Fibroblast of the aortic adventitia (primary cell): ENCODE results near the gene DPF1. TPM values are rescaled to one million over a fixed set of nuclear protein-coding genes. Genes with fewer than 3 reads are reported as not detected.

Experiments
- DNase-seq: peaks from one replicate; pipeline ENCODE4 v3.0.0-alpha.2; 2010; ENCODE audit warnings: low read depth
- H3K4me3 ChIP-seq: 2 replicates; pipeline ENCODE4 v1.5.1; 2011; ENCODE audit warnings: low read depth, mild to moderate bottlenecking, control low read depth, low read length, moderate library complexity
- CTCF ChIP-seq: IDR thresholded peaks from 2 replicates; pipeline ENCODE4 v1.5.1; 2011; ENCODE audit warnings: mild to moderate bottlenecking, low read length, control low read depth, inconsistent platforms; ENCODE audit not compliant: insufficient read depth
- small RNA-seq: library from RNA; depleted of rRNA; stranded (forward); fragments of <200 nt; gene quantifications from one replicate; pipeline ENCODE3, GENCODE V24; 2012
- total RNA-seq: library from RNA; depleted of rRNA; stranded (reverse); fragments of >200 nt; gene quantifications from 2 replicates; pipeline ENCODE4 v1.2.3, GENCODE V29; 2012; ENCODE audit warnings: low replicate concordance

The DPF1 gene
- total RNA-seq, 1 donor, result 2.7 TPM

GRCh38 chr19:38164526-38164925, 59.5 kb downstream of the DPF1 start:
- H3K4me3 ChIP-seq, result no peak overlapping the region
- no peak for TF ChIP-seq CTCF

DNA sequence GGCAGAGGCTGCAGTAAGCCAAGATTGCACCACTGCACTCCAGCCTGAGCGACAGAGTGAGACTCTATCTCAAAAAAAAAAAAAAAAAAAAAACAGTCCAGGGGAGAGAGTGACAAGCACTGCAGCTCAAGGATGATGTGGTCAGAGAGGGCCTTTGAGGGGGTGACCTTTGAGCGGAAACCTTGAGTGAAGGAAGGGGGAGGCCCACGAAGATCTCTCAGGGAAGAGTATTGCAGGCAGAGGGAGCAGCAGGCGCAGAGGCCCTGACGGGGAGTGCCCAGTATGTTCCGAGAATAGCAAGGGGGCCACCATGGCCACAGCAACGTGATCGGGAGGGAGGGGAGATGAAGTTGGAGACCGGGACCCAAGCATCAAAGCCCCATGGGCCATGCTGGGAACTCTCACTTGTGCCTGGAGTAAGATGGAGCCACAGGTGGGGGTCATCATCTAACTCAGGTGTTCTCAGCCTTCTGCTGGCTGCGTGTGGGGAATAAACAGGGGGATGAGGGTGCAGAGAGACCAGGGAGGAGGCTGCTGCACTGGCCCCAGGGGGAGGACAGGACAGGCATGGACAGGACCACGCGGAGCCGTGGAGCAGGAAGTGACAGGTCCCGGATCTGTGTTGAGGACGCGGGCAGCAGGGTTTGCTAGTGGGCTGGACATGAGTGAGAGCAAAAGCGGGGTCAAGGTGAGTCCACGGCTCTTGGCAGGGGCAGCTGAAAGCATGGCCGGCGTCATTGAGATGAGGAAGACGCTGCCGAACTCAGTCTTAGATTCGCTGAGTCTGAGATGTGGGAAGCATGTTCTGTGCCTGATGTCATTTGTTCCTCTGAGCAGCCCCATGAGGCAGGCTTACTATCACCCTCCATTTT, 60.4 kb downstream of the DPF1 start:
- no peak for DNase-seq
- no peak overlapping the region for H3K4me3 ChIP-seq
- TF ChIP-seq CTCF, result no peak

More at GRCh38 chr19:38164526-38164925, 59.5 kb downstream of the DPF1 start:
- DNase-seq, result no peak

- no peak overlapping the region for H3K4me3 ChIP-seq
- no peak for TF ChIP-seq CTCF
- no peak for DNase-seq
Measured at GRCh38 chr19:38162632-38163031, 61.4 kb downstream of the DPF1 start.

- no peak for TF ChIP-seq CTCF
- H3K4me3 ChIP-seq, result no peak overlapping the region
- DNase-seq, result no peak
Measured at GRCh38 chr19:38162094-38162493, 61.9 kb downstream of the DPF1 start.

Small RNAs within 50 kb of the gene (small RNA-seq; reads per million reads assigned to genes)
- gene RN7SL663P, result not detected

Other genes starting within 250 kb of the DPF1 start
- 1.3 TPM in 1 of 2 replicates, not detected in the other for gene PPP1R14A, start 32.2 kb upstream of the DPF1 start, total RNA-seq
- 1.3 and 13.5 TPM in 2 replicates for gene SPINT2, start 40.4 kb upstream of the DPF1 start, total RNA-seq
- gene C19orf33, start 80.0 kb upstream of the DPF1 start, total RNA-seq, result 0.45 and 1.7 TPM in 2 replicates
- 13.1 and 59.8 TPM in 2 replicates for gene YIF1B, start 91.7 kb upstream of the DPF1 start, total RNA-seq
- gene KCNK6, start 95.6 kb upstream of the DPF1 start, total RNA-seq, result 3.6 and 3.7 TPM in 2 replicates
- gene CATSPERG, start 111.6 kb upstream of the DPF1 start, total RNA-seq, result 0.98 and 1.4 TPM in 2 replicates
- gene PSMD8, start 150.3 kb upstream of the DPF1 start, total RNA-seq, result 55.4 and 223 TPM in 2 replicates
- gene GGN, start 163.8 kb upstream of the DPF1 start, total RNA-seq, result 1.3 TPM in 1 of 2 replicates, not detected in the other
- 0.41 and 9.7 TPM in 2 replicates for gene SPRED3, start 164.5 kb upstream of the DPF1 start, total RNA-seq
- gene FAM98C, start 178.9 kb upstream of the DPF1 start, total RNA-seq, result 11.9 and 46.0 TPM in 2 replicates
- gene RASGRP4, start 202.0 kb upstream of the DPF1 start, total RNA-seq, result not detected in 2 replicates
- gene RYR1, start 209.5 kb upstream of the DPF1 start, total RNA-seq, result under 0.01 TPM in 1 of 2 replicates, not detected in the other